HG03520 (cell line): ENCODE data around the gene EIF2AK3.
"Not testable (repeated sequence)": the region's sequence is repeated elsewhere in the genome, so short reads cannot be mapped to it uniquely, and the experiment has no call there.

Experiments
- ATAC-seq: cut with Tn5 transposase; IDR thresholded peaks from one replicate; pipeline ENCODE4 v1.9.1; 2021; ENCODE audit warnings: mild to moderate bottlenecking, moderate library complexity; ENCODE audit not compliant: unreplicated experiment

EIF2AK3 gene

GRCh38 chr2:88627055-88627855 lies at the start of gene EIF2AK3:
TSS of gene EIF2AK3 (minus strand) at chr2:88627464. CDS start at chr2:88627274, 190 bp downstream.
- ATAC-seq, result peak; percentile 85

- no peak for ATAC-seq
These were observed 46.1 kb upstream of the EIF2AK3 start for GRCh38 chr2:88673363-88673762.

- no peak for ATAC-seq
These were observed 44.6 kb upstream of the EIF2AK3 start for GRCh38 chr2:88671786-88672427.

- ATAC-seq, result peak; percentile 86
These were observed 42.4 kb upstream of the EIF2AK3 start for GRCh38 chr2:88669482-88670214.

DNA sequence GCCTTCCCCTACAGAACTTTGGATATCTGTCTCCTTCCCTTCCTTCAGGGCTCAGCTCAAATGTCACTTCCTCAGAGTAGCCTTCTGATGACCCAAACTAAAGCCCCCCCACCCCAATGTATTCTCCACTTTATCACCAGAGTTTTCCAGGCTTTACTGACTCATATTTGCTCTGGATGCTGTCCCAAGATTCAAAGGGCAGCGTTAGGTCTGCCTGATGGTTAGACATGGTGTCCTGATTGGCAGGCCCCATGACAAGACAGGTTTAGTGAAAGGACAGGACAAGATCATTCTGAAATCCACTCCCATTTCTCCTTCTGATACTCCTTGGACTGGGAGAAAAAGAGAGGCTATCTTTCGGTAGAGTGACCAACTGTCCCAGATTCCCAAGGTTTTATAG lies 41.6 kb upstream of the EIF2AK3 start:
- no peak for ATAC-seq

DNA sequence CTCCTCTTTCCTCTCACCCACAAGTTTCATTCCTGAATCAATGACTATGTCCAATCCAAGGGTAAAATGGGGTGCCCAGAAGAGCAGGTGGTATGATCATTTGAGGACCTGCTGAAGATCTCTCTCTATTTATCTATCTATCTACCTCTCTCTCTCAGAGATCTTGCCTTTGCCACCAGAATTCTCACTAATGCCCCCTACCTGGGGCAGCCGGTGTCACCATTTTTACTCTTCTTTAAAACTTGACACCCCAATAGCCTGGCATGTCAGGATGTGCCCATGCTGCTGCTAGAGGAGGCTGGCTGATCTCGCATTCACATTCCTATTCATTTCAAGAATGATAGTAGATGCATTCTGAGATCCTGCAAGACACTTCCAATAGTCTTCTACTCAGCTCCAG lies 40.0 kb upstream of the EIF2AK3 start:
- no peak for ATAC-seq

DNA sequence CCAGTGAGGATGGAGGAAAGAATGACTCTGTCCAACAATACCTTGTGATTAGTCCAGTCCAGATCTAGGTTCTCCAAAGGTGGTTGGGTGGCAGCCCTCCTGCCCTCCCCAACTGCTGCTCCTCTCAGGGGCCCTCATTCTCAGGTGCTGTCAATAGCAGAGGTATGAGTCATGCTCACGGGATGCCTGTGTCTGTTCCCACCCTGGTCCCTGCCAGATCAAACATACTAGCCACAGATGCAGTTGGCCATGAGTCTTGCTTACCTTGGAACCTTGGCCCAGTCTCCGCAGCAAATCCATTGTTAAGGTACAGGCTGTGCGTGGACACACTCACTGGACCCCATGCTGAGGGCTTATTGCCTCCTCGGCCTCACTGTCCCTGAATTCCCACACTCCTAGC lies 39.3 kb upstream of the EIF2AK3 start:
- ATAC-seq, result no peak

DNA sequence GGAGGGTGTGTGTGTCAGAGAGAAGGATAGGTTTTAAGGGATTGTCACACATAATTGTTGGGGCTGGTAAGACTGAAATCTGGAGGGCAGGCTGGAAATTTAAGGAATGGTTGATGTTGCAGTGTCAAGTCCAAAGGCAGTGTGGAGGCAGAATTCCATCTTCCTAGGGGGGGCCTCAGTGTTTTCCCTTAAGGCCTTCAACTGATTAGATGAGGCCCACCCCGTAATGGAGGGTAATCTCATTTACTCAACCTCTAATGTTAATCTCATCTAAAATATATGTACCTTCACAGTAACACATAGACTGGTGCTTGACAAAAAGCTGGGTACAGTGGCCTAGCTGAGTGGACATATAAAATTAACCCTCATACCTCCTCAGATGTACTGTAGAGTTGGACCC lies 33.4 kb upstream of the EIF2AK3 start:
- no peak for ATAC-seq

DNA sequence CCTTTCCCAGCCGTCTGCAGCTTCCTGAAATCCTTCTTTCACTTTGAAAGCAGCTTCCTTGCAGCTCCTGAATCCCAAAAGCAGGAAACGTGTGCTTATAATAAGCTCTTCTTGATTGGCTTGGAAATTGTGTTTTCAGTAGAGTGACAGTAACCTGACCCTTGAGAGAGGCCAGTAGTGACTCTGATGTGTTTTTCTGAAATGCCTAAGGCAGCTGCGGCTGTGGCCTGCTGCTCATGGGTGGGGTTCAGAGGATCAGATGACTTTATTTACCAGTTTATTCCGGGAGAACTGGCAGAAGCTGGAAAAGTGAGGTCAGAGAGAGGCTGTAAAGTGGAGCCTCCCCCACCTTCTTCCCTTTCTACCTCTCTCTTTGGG lies 32.3 kb upstream of the EIF2AK3 start:
- no peak for ATAC-seq

DNA sequence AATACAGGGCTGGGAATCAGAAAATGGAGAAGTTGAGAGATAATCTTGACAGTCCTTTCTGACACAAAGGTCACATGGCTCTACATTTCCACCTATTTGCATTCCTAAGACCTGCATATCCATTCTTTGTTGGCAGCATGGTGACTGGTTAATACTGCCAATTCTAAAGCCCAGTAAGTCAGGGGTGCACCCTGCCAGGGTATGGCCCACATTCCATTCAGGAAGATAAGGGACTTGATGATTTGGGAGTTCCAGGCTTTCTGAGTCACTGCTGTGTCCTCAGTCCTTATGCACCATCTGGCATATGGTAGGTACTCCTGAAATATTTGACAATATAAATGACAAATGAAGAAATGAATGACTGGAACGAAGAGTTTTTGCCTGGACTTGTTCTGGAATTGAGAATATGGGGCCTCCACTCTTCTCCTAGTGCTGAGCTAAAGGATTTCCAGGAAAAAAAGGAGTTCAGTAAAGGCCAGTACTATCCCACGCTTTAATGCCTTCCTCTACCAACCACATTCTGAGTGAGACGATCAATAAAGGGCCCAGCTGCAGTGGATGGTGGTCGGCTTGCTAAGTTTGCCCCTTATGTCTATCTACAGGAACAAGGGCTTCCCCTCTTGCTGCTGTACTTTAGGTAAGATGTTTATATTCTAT lies 31.7 kb upstream of the EIF2AK3 start:
- ATAC-seq, result no peak

- ATAC-seq, result no peak
These were observed 31.1 kb upstream of the EIF2AK3 start for GRCh38 chr2:88658326-88658725.

GRCh38 chr2:88657131-88657530 lies 29.9 kb upstream of the EIF2AK3 start:
- no peak for ATAC-seq

- ATAC-seq, result no peak
These were observed 29.4 kb upstream of the EIF2AK3 start for GRCh38 chr2:88656690-88657089.

GRCh38 chr2:88654714-88655113 lies 27.4 kb upstream of the EIF2AK3 start:
- ATAC-seq, result no peak

- no peak for ATAC-seq
These were observed 24.4 kb upstream of the EIF2AK3 start for GRCh38 chr2:88651646-88652045.

GRCh38 chr2:88645291-88645882 lies 18.1 kb upstream of the EIF2AK3 start:
- ATAC-seq, result not testable (repeated sequence)

- no peak for ATAC-seq
These were observed 15.0 kb upstream of the EIF2AK3 start for GRCh38 chr2:88642278-88642677.

- no peak for ATAC-seq
These were observed 14.1 kb upstream of the EIF2AK3 start for GRCh38 chr2:88641330-88641729.

GRCh38 chr2:88639865-88640264 lies 12.6 kb upstream of the EIF2AK3 start:
- ATAC-seq, result no peak

GRCh38 chr2:88638743-88639142 lies 11.5 kb upstream of the EIF2AK3 start:
- no peak for ATAC-seq

DNA sequence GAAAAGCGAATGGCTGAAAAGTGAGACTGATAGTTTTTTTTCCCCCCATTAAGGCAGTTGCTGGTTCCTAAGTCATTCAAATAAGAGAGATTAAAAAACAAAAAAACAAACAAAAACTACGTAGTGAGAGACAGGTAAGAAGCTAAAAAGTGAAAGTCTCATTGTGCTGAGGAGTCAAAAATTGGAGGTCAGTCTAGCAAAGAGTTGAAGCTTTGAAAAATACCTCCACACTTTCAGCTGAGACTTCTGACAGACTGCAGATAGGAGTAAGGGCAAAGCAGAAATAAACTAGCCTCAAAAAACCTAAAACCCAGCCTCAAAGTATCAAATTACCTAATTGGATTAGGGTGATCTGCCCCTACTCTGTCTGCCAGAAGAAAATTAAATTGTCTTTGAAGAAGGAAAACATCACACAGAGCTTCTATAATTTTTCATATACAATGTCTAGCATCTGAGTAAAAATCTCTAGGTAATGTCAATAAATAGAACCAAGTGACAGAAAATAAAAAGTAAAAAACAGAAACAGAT lies 10.9 kb upstream of the EIF2AK3 start:
- no peak for ATAC-seq
